GM19452 (cell line): ENCODE results near the gene PLCG2.
"Not testable (repeated sequence)": the region's sequence is repeated elsewhere in the genome, so short reads cannot be mapped to it uniquely, and the experiment has no call there.

Source experiments
- ATAC-seq: cut with Tn5 transposase; IDR thresholded peaks from one replicate; pipeline ENCODE4 v1.9.1; 2021; ENCODE audit not compliant: unreplicated experiment

The PLCG2 gene

DNA sequence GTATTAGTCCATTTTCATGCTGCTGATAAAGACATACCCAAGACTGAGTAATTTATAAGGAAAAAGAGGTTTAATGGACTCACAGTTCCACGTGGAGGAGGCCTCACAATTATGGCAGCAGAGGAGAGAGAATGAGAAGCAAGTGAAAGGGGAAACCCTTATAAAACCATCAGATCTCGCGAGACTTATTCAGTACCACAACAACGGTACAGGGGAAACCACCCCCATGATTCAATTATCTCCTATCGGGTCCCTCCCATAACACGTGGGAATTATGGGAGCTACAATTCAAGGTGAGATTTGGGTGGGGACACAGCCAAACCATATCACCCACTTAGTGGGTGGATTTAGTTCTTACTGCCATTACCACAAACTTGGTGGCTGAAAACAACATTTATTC is 155.6 kb downstream of the PLCG2 start:
- ATAC-seq: not testable (repeated sequence)

DNA sequence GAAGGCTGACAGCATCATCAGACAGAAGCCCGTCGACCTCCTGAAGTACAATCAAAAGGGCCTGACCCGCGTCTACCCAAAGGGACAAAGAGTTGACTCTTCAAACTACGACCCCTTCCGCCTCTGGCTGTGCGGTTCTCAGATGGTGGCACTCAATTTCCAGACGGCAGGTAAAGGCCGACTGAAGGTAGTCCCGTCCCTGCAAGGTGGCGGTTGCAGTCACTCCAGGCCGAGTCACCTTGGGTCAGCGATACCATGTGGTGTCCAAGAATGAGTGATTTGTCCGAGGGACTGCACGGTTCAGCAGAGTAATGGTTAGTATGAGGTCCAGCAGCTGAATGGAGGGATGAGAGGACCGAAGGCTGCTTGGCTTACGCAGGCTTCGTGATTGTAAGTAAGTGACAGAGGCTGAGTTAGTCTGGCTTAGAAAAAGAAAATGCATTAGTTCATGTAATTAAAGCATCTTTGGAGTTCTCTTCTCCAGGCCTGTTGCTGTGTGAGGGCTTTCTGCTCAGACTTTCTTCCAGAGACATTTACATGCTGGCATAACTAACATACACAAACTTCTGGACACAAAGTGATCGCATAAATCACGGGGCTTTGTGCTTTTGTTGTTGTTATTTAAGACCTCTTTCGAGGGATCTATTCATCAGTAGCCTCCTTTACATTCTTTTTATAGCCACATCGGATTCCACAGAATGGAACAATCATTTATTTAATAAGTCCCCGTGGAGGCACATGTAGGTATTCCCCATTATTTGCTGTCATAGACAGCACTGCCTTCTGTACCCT is 157.3 kb downstream of the PLCG2 start:
- ATAC-seq: no peak

- ATAC-seq: no peak
Observed at GRCh38 chr16:81937305-81938038, 158.4 kb downstream of the PLCG2 start.

GRCh38 chr16:81938326-81939163 is 159.5 kb downstream of the PLCG2 start:
- ATAC-seq: no peak

DNA sequence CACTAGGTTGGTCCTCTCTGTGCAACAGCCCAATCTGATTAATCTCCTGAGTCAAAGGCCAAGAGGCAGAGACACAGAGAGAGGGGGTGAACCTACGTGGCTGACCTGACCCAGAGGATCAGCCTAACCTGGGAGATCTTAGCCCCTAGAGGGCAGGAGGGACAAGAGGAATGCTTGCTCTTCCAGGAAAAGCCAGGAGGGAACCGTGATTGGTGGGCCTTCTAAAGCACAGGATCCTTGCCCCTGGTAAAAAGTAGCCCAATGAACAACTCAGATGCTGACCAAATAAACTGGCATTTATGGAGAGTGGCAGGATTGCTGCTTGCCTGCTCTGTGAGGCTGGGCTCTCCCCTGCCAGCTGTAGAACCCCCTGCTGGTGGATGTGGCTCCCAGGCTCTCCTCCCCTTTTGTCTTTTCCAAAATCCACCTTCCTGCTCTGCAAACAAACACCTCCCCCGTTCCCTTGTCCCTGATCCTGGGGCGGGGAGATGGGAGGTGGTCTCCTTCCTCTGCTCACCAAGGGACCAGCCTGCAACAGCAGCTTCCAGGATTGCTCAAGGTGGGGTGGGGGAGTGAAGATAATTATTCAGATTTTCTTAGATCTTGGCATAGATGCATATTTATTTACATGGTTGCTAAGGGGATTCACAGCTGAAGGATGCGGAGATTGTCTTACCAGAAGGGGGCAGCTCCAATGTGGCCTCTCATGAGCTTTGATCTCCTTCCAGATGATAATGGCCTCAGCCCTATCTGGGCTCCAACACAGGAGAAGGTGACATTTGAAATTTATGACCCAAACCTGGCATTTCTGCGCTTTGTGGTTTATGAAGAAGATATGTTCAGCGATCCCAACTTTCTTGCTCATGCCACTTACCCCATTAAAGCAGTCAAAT is 160.3 kb downstream of the PLCG2 start:
- no peak for ATAC-seq

- ATAC-seq: no peak
Observed at GRCh38 chr16:81940781-81941560, 161.9 kb downstream of the PLCG2 start.

GRCh38 chr16:81942007-81942601 is 163.0 kb downstream of the PLCG2 start:
- no peak for ATAC-seq

GRCh38 chr16:81945665-81946064 is 166.6 kb downstream of the PLCG2 start:
- ATAC-seq: no peak

DNA sequence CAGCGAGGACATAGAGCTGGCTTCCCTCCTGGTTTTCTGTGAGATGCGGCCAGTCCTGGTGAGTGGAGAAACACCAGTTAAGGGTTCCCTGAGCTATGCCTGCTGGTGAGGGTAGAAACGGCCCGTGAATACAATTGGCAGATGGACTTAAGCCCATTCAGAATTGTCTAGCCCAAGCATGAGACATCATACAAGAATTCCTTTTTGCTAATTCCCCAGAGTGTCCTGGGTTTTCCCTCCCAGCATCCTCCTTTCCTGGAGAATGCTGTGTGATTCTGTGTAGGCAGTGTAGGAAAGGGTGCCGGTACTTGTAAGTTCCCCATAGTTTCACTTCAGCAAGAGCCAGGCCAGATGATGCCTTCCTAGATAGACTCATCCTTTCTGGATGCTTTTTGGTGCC is 167.1 kb downstream of the PLCG2 start:
- ATAC-seq: no peak

DNA sequence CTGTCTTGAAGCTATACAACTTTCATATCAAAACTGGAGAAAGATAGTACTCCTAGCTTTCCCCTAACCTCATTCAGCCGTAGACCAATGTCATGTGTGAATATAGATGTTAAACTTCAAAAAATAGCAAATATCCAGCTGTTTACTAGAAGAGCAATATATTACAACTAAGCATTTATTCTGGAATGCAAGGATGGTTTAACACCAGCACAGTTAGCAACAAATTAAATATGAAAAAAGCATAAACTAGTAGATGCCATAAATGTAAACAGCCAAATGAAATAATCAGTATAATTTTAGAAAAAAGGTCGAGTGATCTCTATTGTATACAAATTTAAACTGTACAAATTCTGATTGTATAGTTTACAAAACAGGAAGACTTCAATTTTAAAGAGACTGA is 172.5 kb downstream of the PLCG2 start:
- ATAC-seq: no peak

DNA sequence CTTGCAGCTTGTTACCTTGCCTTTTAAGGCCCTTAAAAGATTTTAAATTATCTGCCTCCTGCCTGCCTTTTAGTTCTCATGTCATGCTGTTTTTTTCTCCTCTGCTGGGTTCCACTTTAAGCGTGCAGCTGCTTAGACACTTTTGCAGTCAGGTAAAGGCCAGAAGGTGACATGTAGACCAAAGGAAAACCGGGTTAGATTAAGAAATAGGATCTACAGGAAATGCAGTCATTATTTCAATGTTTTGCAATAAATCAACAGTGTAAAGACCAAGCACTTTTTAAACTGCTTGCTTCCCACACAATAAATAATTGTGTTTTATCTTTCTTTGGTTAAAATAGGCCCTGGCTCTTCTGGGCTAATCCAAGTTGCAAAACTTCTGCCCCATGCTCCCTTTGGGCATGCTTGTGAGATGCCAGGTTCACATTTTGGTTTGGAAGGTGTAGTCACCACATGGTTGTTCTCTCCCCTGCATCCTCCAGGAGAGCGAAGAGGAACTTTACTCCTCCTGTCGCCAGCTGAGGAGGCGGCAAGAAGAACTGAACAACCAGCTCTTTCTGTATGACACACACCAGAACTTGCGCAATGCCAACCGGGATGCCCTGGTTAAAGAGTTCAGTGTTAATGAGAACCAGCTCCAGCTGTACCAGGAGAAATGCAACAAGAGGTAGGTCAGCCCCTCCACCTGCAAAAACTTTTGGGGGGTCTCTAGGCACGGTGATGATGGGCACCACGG is 177.3 kb downstream of the PLCG2 start:
- no peak for ATAC-seq

DNA sequence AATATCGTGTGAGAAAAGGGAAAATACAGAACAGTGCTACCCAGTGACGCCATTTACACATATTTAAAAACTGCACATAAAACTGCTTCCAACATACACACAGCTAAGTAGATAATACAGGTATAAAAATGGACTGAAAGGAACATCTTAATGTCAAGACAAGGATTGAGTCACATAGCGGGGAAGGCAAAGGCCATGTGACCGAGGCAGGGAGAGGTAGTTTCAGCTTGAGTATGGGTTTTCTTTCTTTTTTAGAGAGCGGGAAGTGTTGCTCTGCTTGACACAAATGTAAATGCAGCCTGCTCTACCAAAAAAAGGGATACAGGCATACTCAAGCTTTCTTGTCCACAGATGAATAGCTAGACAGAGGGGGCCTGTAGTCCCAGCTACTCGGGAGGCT is 185.7 kb downstream of the PLCG2 start:
- ATAC-seq: no peak

DNA sequence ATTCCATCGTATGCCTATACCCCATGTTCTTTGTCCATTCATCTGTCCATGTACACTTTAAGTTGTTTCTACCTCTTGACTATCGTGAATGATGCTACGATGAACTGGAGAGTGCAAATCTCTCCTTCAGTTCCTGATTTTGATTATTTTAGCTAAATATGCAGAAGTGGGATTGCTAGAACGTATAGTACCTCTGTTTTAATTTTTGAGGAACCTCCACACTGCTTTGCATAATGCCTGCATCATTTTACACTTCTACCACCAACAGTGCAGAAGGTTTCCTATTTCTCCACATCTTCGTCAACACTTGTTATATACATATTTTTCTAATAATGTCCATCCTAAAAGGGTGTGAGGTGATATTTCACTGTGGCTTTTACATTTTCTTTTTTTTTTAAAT is 188.3 kb downstream of the PLCG2 start:
- ATAC-seq: no peak

DNA sequence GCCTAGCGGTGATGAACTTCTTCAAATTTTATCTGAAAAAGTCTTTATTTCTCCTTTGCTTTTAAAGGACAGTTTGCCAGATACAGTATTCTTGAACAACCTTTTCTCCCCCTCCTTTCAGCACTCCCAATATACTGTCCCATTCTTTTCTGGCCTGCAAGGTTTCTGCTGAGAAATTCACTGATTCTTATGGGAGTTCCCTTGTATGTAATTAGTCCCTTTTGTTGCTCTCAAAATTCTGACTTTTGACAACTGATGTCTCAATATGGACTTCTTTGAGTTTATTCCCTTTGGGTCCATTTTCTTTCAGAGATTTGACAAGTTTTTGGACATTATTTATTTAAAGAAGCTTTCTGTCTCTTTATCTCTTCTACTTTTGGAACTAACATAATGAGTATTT is 192.8 kb downstream of the PLCG2 start:
- no peak for ATAC-seq

- ATAC-seq: no peak
Observed at GRCh38 chr16:81973737-81974136, 194.6 kb downstream of the PLCG2 start.

DNA sequence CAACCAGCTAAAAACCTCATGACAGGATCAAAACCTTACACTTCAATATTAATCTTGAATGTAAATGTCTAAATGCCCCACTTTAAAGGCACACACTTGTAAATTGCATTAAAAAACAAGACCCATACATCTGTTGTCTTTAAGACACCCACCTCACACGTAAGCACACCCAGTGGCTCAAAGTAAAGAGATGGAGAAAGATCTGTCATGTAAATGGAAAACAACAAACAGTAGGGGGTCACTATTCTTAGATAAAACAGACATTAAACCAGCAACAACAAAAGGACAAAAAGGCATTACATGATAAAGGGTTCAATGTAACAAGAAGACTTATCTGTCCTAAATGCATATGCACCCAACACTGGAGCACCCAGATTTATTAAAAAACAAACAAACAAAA is 196.5 kb downstream of the PLCG2 start:
- ATAC-seq: no peak

DNA sequence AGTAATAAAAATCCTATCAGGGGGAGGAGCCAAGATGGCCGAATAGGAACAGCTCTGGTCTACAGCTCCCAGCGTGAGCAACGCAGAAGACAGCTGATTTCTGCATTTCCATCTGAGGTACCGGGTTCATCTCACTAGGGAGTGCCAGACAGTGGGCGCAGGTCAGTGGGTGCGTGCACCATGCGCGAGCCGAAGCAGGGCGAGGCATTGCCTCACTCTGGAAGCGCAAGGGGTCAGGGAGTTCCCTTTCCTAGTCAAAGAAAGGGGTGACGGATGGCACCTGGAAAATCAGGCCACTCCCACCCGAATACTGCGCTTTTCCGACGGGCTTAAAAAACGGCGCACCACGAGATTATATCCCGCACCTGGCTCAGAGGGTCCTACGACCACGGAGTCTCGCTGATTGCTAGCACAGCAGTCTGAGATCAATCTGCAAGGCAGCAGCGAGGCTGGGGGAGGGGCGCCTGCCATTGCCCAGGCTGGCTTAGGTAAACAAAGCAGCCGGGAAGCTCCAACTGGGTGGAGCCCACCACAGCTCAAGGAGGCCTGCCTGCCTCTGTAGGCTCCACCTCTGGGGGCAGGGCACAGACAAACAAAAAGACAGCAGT is 198.3 kb downstream of the PLCG2 start:
- not testable (repeated sequence) for ATAC-seq

GRCh38 chr16:81987121-81987520 is 208.0 kb downstream of the PLCG2 start:
- no peak for ATAC-seq
